ENCODE measurements around the gene DNAJC5.
"Not testable (repeated sequence)": the region's sequence is repeated elsewhere in the genome, so short reads cannot be mapped to it uniquely, and the experiment has no call there.

Gene DNAJC5

GRCh38 chr20:63867042-63867441 is 27.9 kb upstream of the DNAJC5 start:
- not testable (repeated sequence) for H3K9me3 Mint-ChIP-seq; H3K27me3 Mint-ChIP-seq (ENCODE audit: low read depth); DNase-seq (ENCODE audit: low spot score); H3K27ac Mint-ChIP-seq
- Mint-ChIP-seq H3K4me1 (ENCODE audit: low read depth) (peaks cover 13% of the 10 kb centered on the region), H3K36me3 (ENCODE audit: low read depth) (peaks cover 24% of the 10 kb centered on the region), H3K4me3 (peak overlapping the region; percentile 90)

- H3K4me3 Mint-ChIP-seq: no peak overlapping the region
- H3K9me3 Mint-ChIP-seq: no peaks in the 10 kb centered on the region
- H3K4me1 Mint-ChIP-seq (ENCODE audit: low read depth): peaks cover 10% of the 10 kb centered on the region
- H3K27me3 Mint-ChIP-seq (ENCODE audit: low read depth): no peaks in the 10 kb centered on the region
- H3K27ac Mint-ChIP-seq: no peak overlapping the region
- H3K36me3 Mint-ChIP-seq (ENCODE audit: low read depth): peaks cover 24% of the 10 kb centered on the region
- DNase-seq (ENCODE audit: low spot score): no peak
Measured at GRCh38 chr20:63868264-63868663, 26.7 kb upstream of the DNAJC5 start.

GRCh38 chr20:63873477-63873971 is 21.4 kb upstream of the DNAJC5 start:
- Mint-ChIP-seq H3K36me3 (ENCODE audit: low read depth) (peaks cover 38% of the 10 kb centered on the region), H3K27ac (peak overlapping the region; percentile 93), H3K4me1 (ENCODE audit: low read depth) (peaks cover 4% of the 10 kb centered on the region), H3K4me3 (peak overlapping the region; percentile 3), H3K9me3 (no peaks in the 10 kb centered on the region), H3K27me3 (ENCODE audit: low read depth) (no peaks in the 10 kb centered on the region)
- DNase-seq (ENCODE audit: low spot score): peak; percentile 56

GRCh38 chr20:63874241-63874640 is 20.7 kb upstream of the DNAJC5 start:
- DNase-seq (ENCODE audit: low spot score); H3K27me3 Mint-ChIP-seq (ENCODE audit: low read depth); H3K4me1 Mint-ChIP-seq (ENCODE audit: low read depth); H3K9me3 Mint-ChIP-seq; H3K4me3 Mint-ChIP-seq: not testable (repeated sequence)
- Mint-ChIP-seq H3K36me3 (ENCODE audit: low read depth) (peaks cover 38% of the 10 kb centered on the region), H3K27ac (peak overlapping the region; percentile 93)

- Mint-ChIP-seq H3K9me3 (no peaks in the 10 kb centered on the region), H3K27ac (peak overlapping the region; percentile 17), H3K4me3 (no peak overlapping the region), H3K4me1 (ENCODE audit: low read depth) (peaks cover 4% of the 10 kb centered on the region), H3K27me3 (ENCODE audit: low read depth) (no peaks in the 10 kb centered on the region), H3K36me3 (ENCODE audit: low read depth) (peaks cover 31% of the 10 kb centered on the region)
- no peak for DNase-seq (ENCODE audit: low spot score)
Measured at GRCh38 chr20:63876489-63877036, 18.4 kb upstream of the DNAJC5 start.

DNA sequence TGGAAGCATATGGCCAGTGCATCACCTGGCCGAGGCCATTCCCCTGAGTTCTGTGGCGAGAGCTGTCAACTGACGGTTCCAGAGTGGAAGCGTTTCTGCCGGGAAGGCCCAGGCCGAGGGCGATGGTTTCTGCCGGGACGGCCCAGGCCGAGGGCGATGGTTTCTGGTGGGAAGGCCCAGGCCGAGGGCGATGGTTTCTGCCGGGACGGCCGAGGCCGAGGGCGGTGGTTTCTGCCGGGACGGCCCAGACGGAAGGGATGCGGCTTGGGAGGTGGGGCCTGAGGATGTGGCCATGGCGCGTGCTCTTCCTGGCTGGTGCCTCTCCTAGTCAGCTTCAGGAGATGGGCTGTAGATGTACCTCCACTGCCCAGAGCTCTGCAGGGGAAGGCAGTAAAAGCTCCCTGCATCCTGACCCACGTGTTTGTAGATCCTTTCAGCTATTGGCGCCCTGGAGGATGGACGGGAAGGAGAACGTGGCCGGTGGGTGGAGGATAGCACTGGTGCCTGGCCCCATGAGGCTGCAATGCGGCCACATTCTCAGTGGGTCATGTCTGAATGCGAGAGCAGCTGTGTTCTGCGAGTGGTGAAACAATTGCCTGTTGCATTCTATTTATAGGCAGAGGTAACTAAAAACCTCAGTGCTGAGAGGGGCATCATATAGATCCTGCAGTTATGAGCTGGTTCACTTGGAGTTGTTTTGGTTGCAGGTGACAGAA is 17.0 kb upstream of the DNAJC5 start:
- no peaks in the 10 kb centered on the region for H3K9me3 Mint-ChIP-seq
- H3K27me3 Mint-ChIP-seq (ENCODE audit: low read depth): no peaks in the 10 kb centered on the region
- no peak overlapping the region for H3K27ac Mint-ChIP-seq
- H3K4me3 Mint-ChIP-seq: no peak overlapping the region
- no peak for DNase-seq (ENCODE audit: low spot score)
- H3K4me1 Mint-ChIP-seq (ENCODE audit: low read depth): peaks cover 4% of the 10 kb centered on the region
- H3K36me3 Mint-ChIP-seq (ENCODE audit: low read depth): peaks cover 27% of the 10 kb centered on the region

- Mint-ChIP-seq H3K27me3 (ENCODE audit: low read depth) (no peaks in the 10 kb centered on the region), H3K36me3 (ENCODE audit: low read depth) (peaks cover 23% of the 10 kb centered on the region), H3K4me3 (no peak overlapping the region), H3K27ac (no peak overlapping the region), H3K9me3 (no peaks in the 10 kb centered on the region), H3K4me1 (ENCODE audit: low read depth) (no peaks in the 10 kb centered on the region)
- no peak for DNase-seq (ENCODE audit: low spot score)
Measured at GRCh38 chr20:63878899-63879663, 15.8 kb upstream of the DNAJC5 start.

GRCh38 chr20:63880901-63881300 is 14.0 kb upstream of the DNAJC5 start:
- not testable (repeated sequence) for DNase-seq (ENCODE audit: low spot score); H3K4me1 Mint-ChIP-seq (ENCODE audit: low read depth); H3K27me3 Mint-ChIP-seq (ENCODE audit: low read depth); H3K9me3 Mint-ChIP-seq; H3K4me3 Mint-ChIP-seq; H3K27ac Mint-ChIP-seq
- peaks cover 15% of the 10 kb centered on the region for H3K36me3 Mint-ChIP-seq (ENCODE audit: low read depth)

DNA sequence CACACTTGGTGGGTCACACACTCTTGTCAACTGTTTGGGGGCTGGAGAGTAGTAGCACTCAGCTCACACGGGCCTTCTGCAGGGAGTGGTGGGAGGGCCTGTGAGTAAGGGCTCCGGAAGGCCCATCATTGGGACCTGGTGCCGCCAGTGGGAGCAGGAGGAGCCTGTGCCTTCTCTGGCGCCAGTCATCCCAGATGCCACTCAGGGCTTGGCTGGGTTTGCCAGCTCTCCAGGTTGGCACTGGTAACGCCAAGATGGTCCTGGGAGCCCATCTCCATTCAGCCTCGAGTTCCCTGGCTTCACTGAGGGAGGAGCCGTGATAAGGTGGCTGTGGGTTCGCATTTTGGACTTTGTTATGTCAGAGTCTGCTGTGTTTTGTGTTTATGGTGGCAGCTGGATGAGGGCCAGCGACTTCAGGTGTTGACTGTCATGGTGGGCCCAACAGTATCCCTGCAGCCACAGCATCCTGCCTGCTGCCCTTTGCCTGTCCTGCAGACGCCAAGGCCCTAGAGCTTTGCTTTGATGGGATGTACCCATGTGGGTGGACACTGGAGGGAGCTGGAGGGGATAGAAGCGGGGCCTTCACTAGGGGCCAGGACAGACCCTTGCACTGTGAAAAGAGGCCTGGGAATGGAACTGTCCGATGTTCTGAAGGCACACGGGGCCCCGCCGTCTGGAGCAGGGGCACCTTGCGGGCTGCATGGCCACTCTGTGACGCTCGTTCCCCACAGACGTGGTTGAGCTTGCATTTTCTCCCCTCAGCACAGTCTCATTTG is 13.3 kb upstream of the DNAJC5 start:
- no peak for DNase-seq (ENCODE audit: low spot score)
- H3K27me3 Mint-ChIP-seq (ENCODE audit: low read depth): no peaks in the 10 kb centered on the region
- H3K9me3 Mint-ChIP-seq: no peaks in the 10 kb centered on the region
- H3K4me1 Mint-ChIP-seq (ENCODE audit: low read depth): no peaks in the 10 kb centered on the region
- H3K4me3 Mint-ChIP-seq: no peak overlapping the region
- H3K27ac Mint-ChIP-seq: no peak overlapping the region
- peaks cover 10% of the 10 kb centered on the region for H3K36me3 Mint-ChIP-seq (ENCODE audit: low read depth)

DNA sequence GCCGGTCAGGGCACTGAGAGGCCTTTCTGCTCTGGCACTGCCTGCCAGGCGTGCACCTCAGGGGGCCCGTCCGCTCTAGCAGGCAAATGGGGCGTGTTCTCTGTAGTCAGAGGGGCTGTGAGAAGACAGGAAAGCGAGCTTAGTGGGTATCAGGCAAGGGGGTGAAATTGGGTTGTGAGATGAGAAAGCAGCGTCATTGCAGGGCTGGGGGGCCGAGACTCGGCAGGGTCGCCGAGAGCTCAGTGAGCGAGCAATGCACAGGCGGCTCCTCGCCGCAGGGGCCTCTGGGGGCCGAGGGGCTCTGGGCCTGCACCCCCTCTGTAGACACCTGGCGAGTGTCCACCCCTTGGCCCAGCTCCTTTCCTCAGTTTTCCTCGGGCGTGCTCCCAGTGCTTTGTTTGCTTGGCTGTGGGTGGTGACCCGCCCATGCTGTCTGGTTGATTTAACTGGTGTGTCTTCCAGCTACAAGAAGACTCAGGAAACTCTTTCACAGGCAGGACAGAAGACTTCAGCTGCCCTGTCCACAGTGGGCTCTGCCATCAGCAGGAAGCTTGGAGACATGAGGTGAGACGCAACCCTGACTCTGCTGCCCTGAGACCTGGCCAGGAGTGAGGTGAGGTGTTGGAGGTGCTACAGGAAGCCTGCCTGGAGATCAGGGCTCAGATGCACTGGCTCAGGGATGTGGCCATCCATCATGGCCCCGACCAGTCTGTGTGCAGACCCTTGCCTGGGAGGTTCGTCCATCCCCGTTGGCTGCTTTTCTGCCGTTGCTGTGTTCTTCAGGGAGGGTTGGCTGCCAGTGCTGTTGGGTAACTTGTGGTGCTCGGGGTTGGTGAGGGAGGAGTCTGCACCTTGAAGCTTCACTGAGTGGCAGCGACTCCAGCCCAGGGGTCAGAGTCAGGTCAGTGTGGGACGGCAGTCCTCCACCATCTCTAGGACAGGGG is 12.4 kb upstream of the DNAJC5 start:
- no peaks in the 10 kb centered on the region for H3K27me3 Mint-ChIP-seq (ENCODE audit: low read depth)
- peaks cover 11% of the 10 kb centered on the region for H3K36me3 Mint-ChIP-seq (ENCODE audit: low read depth)
- no peaks in the 10 kb centered on the region for H3K4me1 Mint-ChIP-seq (ENCODE audit: low read depth)
- no peaks in the 10 kb centered on the region for H3K9me3 Mint-ChIP-seq
- DNase-seq (ENCODE audit: low spot score): no peak
- no peak overlapping the region for H3K4me3 Mint-ChIP-seq
- peak overlapping the region; percentile 36 for H3K27ac Mint-ChIP-seq

DNA sequence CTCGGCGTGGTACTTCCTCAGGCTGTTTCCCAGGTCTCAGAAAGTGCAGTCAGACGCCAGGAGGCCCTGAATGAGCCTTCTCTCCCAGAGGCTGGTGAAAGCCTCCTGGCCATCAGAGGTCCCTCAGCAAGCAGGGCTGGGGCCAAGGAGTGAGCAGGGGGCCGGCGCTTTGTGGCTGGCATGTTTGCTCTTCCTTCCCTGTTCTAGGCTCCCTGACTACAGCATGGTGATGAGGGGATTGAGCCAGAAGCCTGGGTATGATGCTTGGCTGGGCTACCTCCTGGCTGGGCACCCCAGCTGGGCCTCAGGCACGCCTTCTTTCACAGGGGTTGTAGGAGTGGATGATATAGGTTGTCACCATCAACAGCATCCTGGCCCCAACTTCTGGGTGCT is 11.7 kb upstream of the DNAJC5 start:
- Mint-ChIP-seq H3K9me3 (no peaks in the 10 kb centered on the region), H3K27ac (no peak overlapping the region), H3K4me1 (ENCODE audit: low read depth) (no peaks in the 10 kb centered on the region), H3K36me3 (ENCODE audit: low read depth) (peaks cover 10% of the 10 kb centered on the region), H3K27me3 (ENCODE audit: low read depth) (no peaks in the 10 kb centered on the region), H3K4me3 (no peak overlapping the region)
- no peak for DNase-seq (ENCODE audit: low spot score)

- Mint-ChIP-seq H3K27me3 (ENCODE audit: low read depth) (no peaks in the 10 kb centered on the region), H3K4me3 (no peak overlapping the region), H3K4me1 (ENCODE audit: low read depth) (no peaks in the 10 kb centered on the region), H3K36me3 (ENCODE audit: low read depth) (peaks cover 14% of the 10 kb centered on the region), H3K9me3 (no peaks in the 10 kb centered on the region), H3K27ac (no peak overlapping the region)
- no peak for DNase-seq (ENCODE audit: low spot score)
Measured at GRCh38 chr20:63884506-63885263, 10.2 kb upstream of the DNAJC5 start.

All from T-helper 2 cell treated with Interferon-gamma antibody and Interleukin-4, amounts not matched to agents 5 μg/mL and 100 μg/mL, for 36 hours (primary cell).